NCI-H82 treated with DMSO at 0.1 percent for 48 hours (cell line): ENCODE data around the gene PPDPF.
"Not testable (repeated sequence)": the region's sequence is repeated elsewhere in the genome, so short reads cannot be mapped to it uniquely, and the experiment has no call there.

Experiments used
- DNase-seq: peaks from one replicate; lab custom pipeline; 2025; ENCODE audit not compliant: unreplicated experiment; lab: John Stamatoyannopoulos, UW

The PPDPF gene

GRCh38 chr20:63499338-63499969 lies 21.1 kb upstream of the PPDPF start:
- no peak for DNase-seq

GRCh38 chr20:63500151-63500901 lies 20.2 kb upstream of the PPDPF start:
- DNase-seq: no peak

- no peak for DNase-seq
Measured at GRCh38 chr20:63500902-63501817, 19.4 kb upstream of the PPDPF start.

- DNase-seq: peak; percentile 26
Measured at GRCh38 chr20:63501818-63502670, 18.5 kb upstream of the PPDPF start.

- DNase-seq: no peak
Measured at GRCh38 chr20:63502671-63503172, 17.8 kb upstream of the PPDPF start.

GRCh38 chr20:63503524-63503923 lies 17.0 kb upstream of the PPDPF start:
- no peak for DNase-seq

- DNase-seq: no peak
Measured at GRCh38 chr20:63504642-63505041, 15.9 kb upstream of the PPDPF start.

GRCh38 chr20:63505281-63505680 lies 15.3 kb upstream of the PPDPF start:
- DNase-seq: no peak

GRCh38 chr20:63505723-63506122 lies 14.8 kb upstream of the PPDPF start:
- DNase-seq: no peak

GRCh38 chr20:63507083-63507743 lies 13.4 kb upstream of the PPDPF start:
- no peak for DNase-seq

- no peak for DNase-seq
Measured at GRCh38 chr20:63508072-63508768, 12.3 kb upstream of the PPDPF start.

- no peak for DNase-seq
Measured at GRCh38 chr20:63509088-63509564, 11.4 kb upstream of the PPDPF start.

GRCh38 chr20:63513207-63513606 lies 7.4 kb upstream of the PPDPF start:
- DNase-seq: no peak

- not testable (repeated sequence) for DNase-seq
Measured at GRCh38 chr20:63514520-63514919, 6.0 kb upstream of the PPDPF start.

GRCh38 chr20:63517376-63518309 lies 2.9 kb upstream of the PPDPF start:
- no peak for DNase-seq

- no peak for DNase-seq
Measured at GRCh38 chr20:63518351-63518861, 2.2 kb upstream of the PPDPF start.

- DNase-seq: no peak
Measured at GRCh38 chr20:63518946-63519667, 1.5 kb upstream of the PPDPF start.
